ENCODE results near the gene NFXL1. TPM values are rescaled to one million over a fixed set of nuclear protein-coding genes. Genes with fewer than 3 reads are reported as not detected.

The NFXL1 gene
- total RNA-seq, 2 donors from 2014 or later: 12.1 to 21.9 TPM

DNA sequence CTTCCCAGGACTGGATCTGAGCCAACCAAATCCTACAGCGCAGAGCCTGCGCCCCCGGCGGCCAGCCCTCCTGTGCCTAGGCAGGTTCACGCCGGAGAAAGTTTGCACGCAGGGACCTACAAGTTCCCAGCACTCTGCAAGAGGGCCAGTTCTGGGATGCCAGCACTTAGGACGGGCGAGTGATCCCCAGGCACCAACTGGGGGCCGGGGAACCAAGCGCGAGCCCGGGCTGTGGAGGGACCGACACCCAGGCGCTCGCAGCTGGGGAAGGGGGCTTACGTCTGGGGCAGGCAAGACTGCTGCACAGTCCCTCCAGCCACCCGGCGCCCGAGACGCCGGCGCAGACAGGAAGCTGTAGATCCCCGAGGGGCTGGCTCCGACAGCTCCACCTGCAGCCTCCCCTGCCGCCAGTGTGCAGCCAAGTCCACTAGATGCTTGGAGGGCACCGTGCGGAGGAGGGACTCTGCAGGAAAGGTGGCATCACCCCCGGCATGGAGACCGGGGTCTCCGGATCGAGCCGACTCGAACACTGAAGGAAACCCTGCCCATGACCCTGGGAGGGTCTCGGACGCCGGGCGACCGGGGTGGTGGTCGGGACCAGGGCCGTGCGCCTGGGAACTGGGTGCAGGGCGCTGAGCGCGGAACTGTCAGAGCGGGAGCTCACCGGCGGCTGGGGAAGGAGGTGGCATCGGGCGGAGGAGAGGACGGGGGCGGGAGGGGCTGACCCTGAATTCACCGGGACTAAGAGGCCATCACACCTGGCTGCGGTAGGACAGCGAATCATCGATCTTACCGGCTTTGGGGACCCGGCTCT lies 77.1 kb downstream of the NFXL1 start:
- Mint-ChIP-seq H3K36me3 (peaks cover 6% of the 10 kb centered on the region), H3K4me1 (ENCODE audit: low read depth in 2 of 2) (peaks cover 13 to 14% of the 10 kb centered on the region in 2 donors), H3K27ac (no peak overlapping the region), H3K9me3 (no peaks in the 10 kb centered on the region), H3K4me3 (peak overlapping the region; percentile 80), H3K27me3 (peaks cover 10 to 18% of the 10 kb centered on the region in 2 donors)
- DNase-seq (ENCODE audit: low spot score) (peak; percentile 66), ATAC-seq (peak; percentile 74 to 79)

DNA sequence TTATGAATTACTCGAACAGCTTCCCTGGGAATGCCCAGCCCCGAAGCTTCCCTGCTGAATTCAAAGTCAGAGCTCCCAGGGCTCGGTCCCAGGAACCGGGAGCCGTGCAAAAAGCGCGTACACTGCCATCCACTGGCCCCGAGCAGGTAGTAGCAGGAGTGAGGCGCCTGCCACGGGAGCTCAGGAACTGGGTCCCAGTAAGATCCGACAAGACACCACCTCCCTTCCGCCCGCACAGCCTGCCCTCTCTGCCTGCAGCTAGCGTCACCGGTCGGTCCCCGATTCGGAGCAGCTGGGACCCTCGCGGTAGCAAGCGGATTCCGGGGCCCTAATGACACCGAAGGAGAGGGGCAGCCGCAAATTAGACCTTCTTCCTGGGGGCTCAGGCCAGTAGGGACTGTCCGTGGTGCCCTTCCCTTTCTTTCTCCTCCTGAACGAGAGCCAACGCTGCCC lies 77.7 kb downstream of the NFXL1 start:
- peaks cover 13 to 14% of the 10 kb centered on the region in 2 donors for H3K4me1 Mint-ChIP-seq (ENCODE audit: low read depth in 2 of 2)
- peaks cover 6% of the 10 kb centered on the region for H3K36me3 Mint-ChIP-seq
- peaks cover 11 to 18% of the 10 kb centered on the region in 2 donors for H3K27me3 Mint-ChIP-seq
- no peak overlapping the region for H3K27ac Mint-ChIP-seq
- peak overlapping the region; percentile 80 for H3K4me3 Mint-ChIP-seq
- DNase-seq (ENCODE audit: low spot score): peak; percentile 64
- ATAC-seq: peak; percentile 80 to 82
- no peaks in the 10 kb centered on the region for H3K9me3 Mint-ChIP-seq

DNA sequence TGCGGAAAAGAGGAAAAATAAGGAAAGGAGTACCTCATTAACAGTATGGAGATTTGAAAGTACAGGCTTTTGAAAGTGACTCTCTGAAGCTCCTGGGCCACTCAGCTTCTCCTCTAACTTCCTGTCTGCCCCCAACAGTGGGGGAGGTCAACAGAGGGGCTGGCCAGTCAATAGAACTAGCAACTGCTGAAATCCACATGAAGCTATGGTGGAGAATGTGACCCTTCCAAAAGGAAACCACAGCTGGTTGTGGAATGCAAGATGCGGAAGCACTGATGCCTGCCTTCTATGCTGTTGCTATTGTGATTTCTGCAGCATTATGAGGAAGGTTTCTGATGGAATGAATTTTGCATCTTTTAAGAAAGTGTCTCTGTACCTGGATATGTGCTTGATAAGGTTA lies 78.9 kb downstream of the NFXL1 start:
- H3K27ac Mint-ChIP-seq: no peak overlapping the region
- H3K9me3 Mint-ChIP-seq: no peaks in the 10 kb centered on the region
- H3K27me3 Mint-ChIP-seq: peaks cover 14 to 18% of the 10 kb centered on the region in 2 donors
- H3K36me3 Mint-ChIP-seq: peaks cover 6% of the 10 kb centered on the region
- no peak overlapping the region for H3K4me3 Mint-ChIP-seq
- H3K4me1 Mint-ChIP-seq (ENCODE audit: low read depth in 2 of 2): peaks cover 22 to 26% of the 10 kb centered on the region in 2 donors
- ATAC-seq (no peak), DNase-seq (ENCODE audit: low spot score) (no peak)

DNA sequence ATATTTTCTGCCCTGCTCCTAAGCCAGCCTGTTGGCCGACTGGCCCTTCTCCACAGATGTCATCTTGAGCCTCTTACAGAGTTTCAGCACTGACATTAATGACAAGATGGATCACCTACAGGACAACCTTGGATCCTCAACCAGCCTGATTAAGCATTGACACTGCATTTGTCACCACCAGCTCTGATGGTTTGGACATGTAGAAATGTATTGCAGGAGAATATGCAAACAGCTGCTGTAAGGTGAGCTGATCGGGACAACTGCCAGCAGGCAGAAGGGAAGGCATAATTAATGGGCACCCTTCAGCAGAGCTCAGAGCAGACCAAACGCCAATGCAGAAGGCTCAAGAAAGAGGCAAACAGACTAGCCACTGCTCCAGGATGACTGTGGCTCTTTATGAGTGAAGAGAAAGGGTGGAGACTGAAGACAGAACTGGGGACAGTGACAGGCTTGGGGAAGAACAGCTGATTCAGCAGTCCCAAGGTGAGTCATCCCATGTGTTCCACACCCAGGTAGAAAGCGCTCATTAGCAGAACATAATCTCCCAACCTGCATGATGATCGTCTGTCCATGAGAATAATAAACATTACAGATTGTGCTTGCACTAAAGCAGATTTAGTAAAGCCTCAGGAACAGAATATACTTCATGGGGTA lies 83.2 kb downstream of the NFXL1 start:
- Mint-ChIP-seq H3K4me1 (ENCODE audit: low read depth in 2 of 2) (peaks cover 24 to 27% of the 10 kb centered on the region in 2 donors), H3K36me3 (peaks cover 6% of the 10 kb centered on the region), H3K4me3 (peak overlapping the region; percentile 20), H3K27ac (no peak overlapping the region), H3K9me3 (no peaks in the 10 kb centered on the region), H3K27me3 (peaks cover 10 to 18% of the 10 kb centered on the region in 2 donors)
- DNase-seq (ENCODE audit: low spot score) (no peak), ATAC-seq (peak; percentile 28 to 38)

DNA sequence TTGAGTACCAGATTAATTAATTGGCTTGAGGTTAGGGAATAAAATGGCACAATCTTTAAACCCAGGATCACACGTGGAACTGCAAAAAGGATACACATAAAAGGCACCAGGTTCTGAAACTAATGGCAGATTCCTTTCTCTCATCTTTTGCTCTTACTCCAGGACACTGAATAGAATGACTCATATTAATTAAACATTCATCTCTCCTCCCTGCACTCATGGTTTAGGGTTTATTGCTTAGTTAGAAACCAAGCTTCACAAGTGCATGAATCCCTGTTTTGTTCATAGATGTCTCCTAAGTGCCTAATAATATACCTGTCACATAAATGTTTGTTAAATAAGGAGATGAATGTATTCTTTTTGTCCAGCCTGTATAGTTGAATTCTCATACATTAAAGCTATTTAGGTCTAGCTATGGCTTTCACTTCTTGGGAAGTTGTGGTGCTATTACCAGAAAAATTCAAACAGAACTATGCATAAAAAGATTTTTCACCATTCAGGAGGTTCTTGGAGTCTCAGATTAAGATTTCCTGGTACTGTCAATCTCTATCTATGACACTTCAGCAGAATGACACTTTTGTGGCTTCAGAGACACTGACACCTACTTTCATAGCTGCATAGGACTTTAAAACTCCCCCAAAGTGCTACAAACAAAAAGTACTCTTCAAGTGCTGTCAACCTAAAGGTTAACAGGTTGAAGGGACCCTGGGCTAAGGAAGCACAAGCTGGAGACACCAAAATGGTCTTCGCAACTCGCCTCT lies 83.9 kb downstream of the NFXL1 start:
- peak overlapping the region; percentile 20 for H3K4me3 Mint-ChIP-seq
- H3K9me3 Mint-ChIP-seq: no peaks in the 10 kb centered on the region
- H3K36me3 Mint-ChIP-seq: peaks cover 6% of the 10 kb centered on the region
- peaks cover 10 to 18% of the 10 kb centered on the region in 2 donors for H3K27me3 Mint-ChIP-seq
- H3K27ac Mint-ChIP-seq: peak overlapping the region in 1 of 2 donors; percentile 6
- DNase-seq (ENCODE audit: low spot score) (no peak), ATAC-seq (peak; percentile 61 to 64)
- H3K4me1 Mint-ChIP-seq (ENCODE audit: low read depth in 2 of 2): peaks cover 21 to 24% of the 10 kb centered on the region in 2 donors

DNA sequence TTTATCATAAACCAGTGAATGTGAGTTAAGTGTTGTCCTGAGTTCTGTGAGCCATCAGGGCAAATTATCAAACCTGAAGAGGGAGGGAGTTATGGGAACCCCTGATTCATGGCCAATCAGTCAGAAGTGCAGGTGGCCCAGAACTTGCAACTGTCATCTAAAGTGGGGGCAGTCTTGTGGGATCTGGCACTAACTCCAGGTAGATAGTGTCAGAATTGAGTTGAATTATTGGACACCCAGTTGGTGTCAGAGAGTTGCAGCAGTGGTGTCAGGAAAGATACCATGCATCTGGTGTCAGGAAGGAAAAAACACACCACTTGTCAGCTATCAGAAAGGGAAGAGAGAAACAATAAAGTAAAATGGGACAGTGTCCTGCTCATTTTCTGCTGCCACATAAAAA lies 84.9 kb downstream of the NFXL1 start:
- peaks cover 10 to 18% of the 10 kb centered on the region in 2 donors for H3K27me3 Mint-ChIP-seq
- DNase-seq (ENCODE audit: low spot score) (no peak), ATAC-seq (no peak)
- no peaks in the 10 kb centered on the region for H3K9me3 Mint-ChIP-seq
- H3K4me3 Mint-ChIP-seq: no peak overlapping the region
- peaks cover 6% of the 10 kb centered on the region for H3K36me3 Mint-ChIP-seq
- H3K27ac Mint-ChIP-seq: no peak overlapping the region
- H3K4me1 Mint-ChIP-seq (ENCODE audit: low read depth in 2 of 2): peaks cover 21 to 24% of the 10 kb centered on the region in 2 donors

DNA sequence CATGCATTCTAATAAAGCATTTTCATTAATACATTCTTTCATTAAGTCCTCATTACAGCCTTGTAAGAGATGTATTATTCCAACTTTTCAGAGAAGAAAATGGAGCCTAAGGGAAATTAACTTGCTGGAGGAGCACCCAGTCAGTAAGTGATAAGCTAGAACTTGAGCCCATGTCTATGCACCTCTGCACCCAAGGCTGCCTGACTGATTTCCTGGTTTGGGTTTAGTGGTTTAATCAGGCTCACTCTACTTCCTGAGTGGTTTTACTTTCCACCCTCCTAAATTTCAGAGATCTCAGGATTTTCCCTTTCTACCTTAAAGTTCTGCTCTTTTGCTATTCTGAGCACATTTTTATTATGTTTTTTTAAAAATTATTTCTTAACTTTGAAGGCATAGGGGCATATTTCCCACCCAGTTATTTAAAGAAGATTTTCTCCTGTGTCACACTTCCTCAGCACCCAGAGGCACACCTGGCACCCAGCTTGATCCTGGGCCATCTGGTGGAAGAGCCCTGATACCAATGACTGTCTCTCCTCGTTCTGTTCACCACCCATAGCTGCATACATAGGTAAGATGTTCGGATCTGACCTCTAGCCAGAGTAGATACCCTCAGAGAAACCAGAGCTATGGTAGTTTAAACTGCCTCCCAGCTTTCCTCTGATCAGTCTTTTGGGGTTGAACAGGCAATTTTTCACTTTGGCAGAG lies 86.9 kb downstream of the NFXL1 start:
- Mint-ChIP-seq H3K4me1 (ENCODE audit: low read depth in 2 of 2) (peaks cover 21 to 24% of the 10 kb centered on the region in 2 donors), H3K9me3 (no peaks in the 10 kb centered on the region), H3K27me3 (peaks cover 4 to 6% of the 10 kb centered on the region in 2 donors), H3K36me3 (no peaks in the 10 kb centered on the region), H3K4me3 (no peak overlapping the region), H3K27ac (no peak overlapping the region)
- ATAC-seq (no peak), DNase-seq (ENCODE audit: low spot score) (no peak)

DNA sequence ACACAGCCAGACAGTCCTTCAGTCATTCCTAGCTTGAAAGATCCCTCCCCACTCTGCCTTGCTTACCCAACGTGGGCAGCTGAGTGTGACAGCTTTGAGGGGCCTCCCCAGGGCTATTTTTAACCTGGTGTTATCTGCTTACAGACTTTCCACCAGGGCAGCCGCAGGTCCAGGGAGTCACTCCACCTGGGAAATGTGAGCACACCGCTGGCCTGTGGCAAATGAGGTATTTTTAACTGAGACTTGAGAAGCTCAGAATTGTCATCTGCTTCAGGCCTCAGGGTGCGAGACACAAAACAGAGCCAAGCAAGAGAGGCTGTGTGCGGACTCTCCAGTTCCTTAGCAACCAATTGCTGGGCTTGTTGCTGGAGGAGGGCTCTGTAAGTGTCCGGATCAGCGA lies 89.5 kb downstream of the NFXL1 start:
- H3K9me3 Mint-ChIP-seq: no peaks in the 10 kb centered on the region
- no peak for DNase-seq (ENCODE audit: low spot score)
- no peak overlapping the region for H3K27ac Mint-ChIP-seq
- peaks cover 0 to 6% of the 10 kb centered on the region in 2 donors for H3K27me3 Mint-ChIP-seq
- peaks cover 4 to 9% of the 10 kb centered on the region in 2 donors for H3K4me1 Mint-ChIP-seq (ENCODE audit: low read depth in 2 of 2)
- no peak overlapping the region for H3K4me3 Mint-ChIP-seq
- H3K36me3 Mint-ChIP-seq: no peaks in the 10 kb centered on the region
- ATAC-seq: no peak

DNA sequence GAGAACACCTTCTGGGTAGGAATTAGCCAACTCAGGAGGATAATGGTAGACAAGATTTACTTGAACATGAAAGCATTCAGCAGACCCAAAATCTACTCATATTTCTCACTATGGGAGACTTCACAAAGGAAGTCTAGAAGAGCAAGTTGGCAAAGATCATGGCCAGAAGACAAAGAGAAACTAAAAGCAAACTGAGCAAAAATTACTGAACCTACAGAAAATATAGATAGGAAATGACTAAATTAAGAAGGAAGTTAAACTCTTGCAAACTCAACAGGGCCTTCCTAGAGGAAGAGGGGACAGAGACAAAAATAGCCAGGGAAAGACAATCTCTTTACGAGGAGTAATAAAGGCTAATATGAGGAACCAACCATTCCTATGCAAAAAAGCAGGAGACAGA lies 95.2 kb downstream of the NFXL1 start:
- ATAC-seq: no peak

DNA sequence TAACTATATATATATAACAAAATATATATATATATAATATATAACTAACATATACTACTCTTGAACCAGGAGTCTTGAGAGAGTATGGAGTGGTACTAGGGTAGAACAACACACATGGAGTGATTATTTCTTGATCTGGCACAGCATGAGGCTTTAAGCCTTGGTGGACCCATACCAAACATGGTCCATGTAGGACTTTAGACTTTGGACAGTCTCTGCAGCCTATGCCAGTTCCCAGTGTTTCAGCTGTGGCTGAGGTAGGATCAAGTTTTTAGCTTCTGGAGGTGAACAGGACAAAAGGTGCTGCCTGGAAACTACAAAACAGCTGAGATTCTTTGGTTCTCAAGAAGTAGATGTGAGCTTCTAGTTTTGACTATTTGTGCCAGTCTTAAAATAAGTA lies 97.1 kb downstream of the NFXL1 start:
- H3K27me3 Mint-ChIP-seq: peaks cover 16 to 20% of the 10 kb centered on the region in 2 donors

More for the DNA sequence above, 95.2 kb downstream of the NFXL1 start:
- Mint-ChIP-seq H3K27ac (no peak overlapping the region), H3K4me1 (ENCODE audit: low read depth in 2 of 2) (peaks cover 10 to 12% of the 10 kb centered on the region in 2 donors), H3K27me3 (peaks cover 8 to 19% of the 10 kb centered on the region in 2 donors), H3K9me3 (peaks cover 2% of the 10 kb centered on the region), H3K36me3 (no peaks in the 10 kb centered on the region), H3K4me3 (no peak overlapping the region)
- no peak for DNase-seq (ENCODE audit: low spot score)

DNA sequence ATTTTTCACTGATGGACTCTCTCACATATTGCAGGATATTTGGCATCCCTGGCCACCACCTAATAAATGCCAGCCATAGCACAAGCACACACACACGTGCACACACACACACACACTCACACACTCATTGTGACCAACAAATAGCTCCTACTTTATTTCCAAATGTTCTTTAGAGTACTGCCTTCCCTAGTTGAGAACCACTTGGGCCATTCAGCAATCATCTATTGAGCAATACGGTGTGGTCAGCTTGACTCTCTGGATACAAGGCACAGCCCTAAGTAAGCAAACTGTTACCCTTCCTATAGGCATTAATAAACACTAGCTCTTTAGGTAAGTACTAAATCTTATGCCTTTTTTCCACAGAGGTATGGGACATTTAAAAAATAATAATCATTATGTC lies 97.6 kb downstream of the NFXL1 start:
- ATAC-seq (no peak), DNase-seq (ENCODE audit: low spot score) (no peak)
- H3K4me3 Mint-ChIP-seq: no peak overlapping the region
- peaks cover 10 to 12% of the 10 kb centered on the region in 2 donors for H3K4me1 Mint-ChIP-seq (ENCODE audit: low read depth in 2 of 2)
- peaks cover 2% of the 10 kb centered on the region for H3K9me3 Mint-ChIP-seq
- H3K27ac Mint-ChIP-seq: no peak overlapping the region
- H3K36me3 Mint-ChIP-seq: no peaks in the 10 kb centered on the region
- peaks cover 16 to 20% of the 10 kb centered on the region in 2 donors for H3K27me3 Mint-ChIP-seq

More for the DNA sequence above, 97.1 kb downstream of the NFXL1 start:
- Mint-ChIP-seq H3K9me3 (peaks cover 2% of the 10 kb centered on the region), H3K4me1 (ENCODE audit: low read depth in 2 of 2) (peaks cover 10 to 12% of the 10 kb centered on the region in 2 donors), H3K4me3 (no peak overlapping the region), H3K27ac (no peak overlapping the region), H3K36me3 (no peaks in the 10 kb centered on the region)
- DNase-seq (ENCODE audit: low spot score): no peak
- ATAC-seq: no peak

DNA sequence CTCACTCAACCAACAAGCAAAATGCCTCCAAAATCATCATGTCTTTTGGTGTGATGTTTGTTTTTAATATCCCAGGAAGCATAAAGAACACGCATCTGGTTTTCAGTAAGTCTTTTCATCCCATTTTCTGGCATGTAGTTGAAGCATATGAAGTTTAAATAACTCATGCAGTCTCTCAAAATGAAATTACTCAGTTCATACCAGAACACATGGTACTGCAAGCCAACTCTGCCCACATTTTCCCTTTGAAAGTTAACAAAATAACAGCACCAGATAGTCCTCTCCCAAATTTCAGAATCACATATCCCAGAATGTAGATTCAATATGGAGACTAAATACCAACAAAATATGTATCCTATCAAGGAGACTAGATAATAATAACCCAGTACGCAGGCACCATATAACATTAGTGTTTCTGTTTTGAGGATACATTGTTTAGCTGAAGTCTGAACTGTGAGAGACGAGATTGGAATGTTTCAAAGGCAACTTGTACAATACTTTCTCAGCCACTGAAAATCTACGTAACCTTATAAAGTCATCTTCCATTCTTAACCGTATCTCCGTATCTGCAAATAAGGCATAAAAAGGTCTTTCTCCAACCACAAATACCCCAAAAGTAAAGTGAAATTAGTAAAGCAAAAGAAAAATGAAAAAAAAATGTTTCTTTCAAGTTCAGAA lies 99.6 kb downstream of the NFXL1 start:
- ATAC-seq (no peak), DNase-seq (ENCODE audit: low spot score) (no peak)
- no peak overlapping the region for H3K4me3 Mint-ChIP-seq
- peaks cover 22 to 32% of the 10 kb centered on the region in 2 donors for H3K27me3 Mint-ChIP-seq
- H3K36me3 Mint-ChIP-seq: no peaks in the 10 kb centered on the region
- H3K9me3 Mint-ChIP-seq: peaks cover 2% of the 10 kb centered on the region
- no peak overlapping the region for H3K27ac Mint-ChIP-seq
- H3K4me1 Mint-ChIP-seq (ENCODE audit: low read depth in 2 of 2): peaks cover 9 to 12% of the 10 kb centered on the region in 2 donors
